Lower lobe of right lung (tissue), 2 donors: ENCODE results near the gene RTN4. TPM values are rescaled to one million over a fixed set of nuclear protein-coding genes. Genes with fewer than 3 reads are reported as not detected.

Experiments
- ATAC-seq, 2 donors: fragments of 200-7000 bp; cut with Tn5 transposase; one replicate each; pipeline ENCODE4 v1.9.1; 2020 to 2022; ENCODE audit warnings: mild to moderate bottlenecking in 2 of 2, moderate library complexity in 2 of 2
- DNase-seq: peaks from one replicate; pipeline ENCODE4 v3.0.0-alpha.2; 2020
- H3K27ac ChIP-seq: fragments of 200-600 bp; one replicate; pipeline ENCODE4 v1.8.0; 2022
- H3K27me3 ChIP-seq: fragments of 200-600 bp; one replicate; pipeline ENCODE4 v1.8.0; 2022; ENCODE audit warnings: low read depth
- H3K36me3 ChIP-seq: fragments of 200-600 bp; one replicate; pipeline ENCODE4 v1.8.0; 2022; ENCODE audit warnings: mild to moderate bottlenecking
- H3K4me1 ChIP-seq: fragments of 200-600 bp; one replicate; pipeline ENCODE4 v1.8.0; 2022
- H3K4me3 ChIP-seq: fragments of 200-600 bp; one replicate; pipeline ENCODE4 v1.8.0; 2022; ENCODE audit warnings: mild to moderate bottlenecking
- H3K9me3 ChIP-seq: fragments of 200-600 bp; one replicate; pipeline ENCODE4 v1.8.0; 2022
- intact Hi-C: fragments of 100-400 bp; cut with DNase I; formaldehyde crosslinking; loops from one replicate; pipeline ENCODE4 v1.11.0; 2022
- total RNA-seq: library from RNA; stranded (reverse); fragmentation: NEBNext Ultra II Directional; extraction: Animal tissue kit (Norgen Biotek cat#: 25700); gene quantifications from one replicate; pipeline ENCODE4 v1.2.1, GENCODE V29; 2021
- TF ChIP-seq, protein P1 (sequence below): fragments of 200-600 bp; IDR thresholded peaks from one replicate; pipeline ENCODE4 v1.8.0; 2022; ENCODE audit warnings: antibody characterized with exemption, mild to moderate bottlenecking
- donor health status: DM: no; HTN: yes; CAD: no; lungs with severe emphysema.

RTN4 gene
- total RNA-seq, 1 donor from 2014 or later = 317 TPM

DNA sequence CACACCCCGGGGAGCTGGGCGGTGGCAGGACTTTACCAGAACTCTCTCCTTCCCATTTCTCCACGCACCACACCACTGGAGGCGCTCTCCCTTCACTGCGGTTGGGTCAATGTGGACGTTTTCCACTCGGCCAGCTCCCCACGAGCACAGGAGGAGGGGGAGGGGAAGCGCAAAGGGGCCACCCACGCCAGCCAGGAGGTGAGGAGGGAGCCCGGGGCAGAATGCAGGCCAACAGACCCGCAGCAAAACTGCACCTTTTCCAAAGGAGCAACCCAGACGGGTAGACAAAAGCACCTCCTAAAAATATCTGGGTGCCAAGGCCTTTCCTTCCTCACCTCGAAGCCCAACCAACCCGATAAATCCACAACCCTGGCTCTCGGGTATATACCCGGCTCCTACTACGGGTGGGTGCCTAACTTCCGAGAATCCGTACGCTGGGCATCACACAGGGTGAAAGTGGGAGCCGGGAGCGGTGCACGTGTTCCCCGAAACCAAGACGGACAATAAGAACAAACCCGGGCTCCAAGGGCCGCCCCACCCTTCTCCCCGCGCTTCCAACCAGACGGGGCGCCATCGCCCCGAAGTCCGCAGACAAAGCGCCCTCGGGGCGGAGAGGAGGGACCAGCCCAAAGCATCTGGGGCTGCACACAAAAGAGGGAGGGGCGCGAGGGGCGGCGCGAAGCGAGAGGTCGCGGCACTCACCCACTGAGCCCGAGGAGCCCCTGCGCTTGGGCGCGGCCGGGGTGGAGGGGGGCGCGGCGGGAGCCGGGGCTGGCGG is 1.0 kb downstream of the RTN4 start:
- Histone ChIP-seq H3K36me3 (no peaks in the 10 kb centered on the region), H3K27me3 (no peaks in the 10 kb centered on the region), H3K9me3 (no peaks in the 10 kb centered on the region), H3K4me1 (peaks cover 55% of the 10 kb centered on the region), H3K4me3 (peak overlapping the region; percentile 96), H3K27ac (peak overlapping the region; percentile 98)
- intact Hi-C loops = no loop called here
- DNase-seq = peak; percentile 91
- ATAC-seq = peak; percentile 71 to 75
- TF ChIP-seq, protein P1, sequence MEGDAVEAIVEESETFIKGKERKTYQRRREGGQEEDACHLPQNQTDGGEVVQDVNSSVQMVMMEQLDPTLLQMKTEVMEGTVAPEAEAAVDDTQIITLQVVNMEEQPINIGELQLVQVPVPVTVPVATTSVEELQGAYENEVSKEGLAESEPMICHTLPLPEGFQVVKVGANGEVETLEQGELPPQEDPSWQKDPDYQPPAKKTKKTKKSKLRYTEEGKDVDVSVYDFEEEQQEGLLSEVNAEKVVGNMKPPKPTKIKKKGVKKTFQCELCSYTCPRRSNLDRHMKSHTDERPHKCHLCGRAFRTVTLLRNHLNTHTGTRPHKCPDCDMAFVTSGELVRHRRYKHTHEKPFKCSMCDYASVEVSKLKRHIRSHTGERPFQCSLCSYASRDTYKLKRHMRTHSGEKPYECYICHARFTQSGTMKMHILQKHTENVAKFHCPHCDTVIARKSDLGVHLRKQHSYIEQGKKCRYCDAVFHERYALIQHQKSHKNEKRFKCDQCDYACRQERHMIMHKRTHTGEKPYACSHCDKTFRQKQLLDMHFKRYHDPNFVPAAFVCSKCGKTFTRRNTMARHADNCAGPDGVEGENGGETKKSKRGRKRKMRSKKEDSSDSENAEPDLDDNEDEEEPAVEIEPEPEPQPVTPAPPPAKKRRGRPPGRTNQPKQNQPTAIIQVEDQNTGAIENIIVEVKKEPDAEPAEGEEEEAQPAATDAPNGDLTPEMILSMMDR = peak; percentile 57

DNA sequence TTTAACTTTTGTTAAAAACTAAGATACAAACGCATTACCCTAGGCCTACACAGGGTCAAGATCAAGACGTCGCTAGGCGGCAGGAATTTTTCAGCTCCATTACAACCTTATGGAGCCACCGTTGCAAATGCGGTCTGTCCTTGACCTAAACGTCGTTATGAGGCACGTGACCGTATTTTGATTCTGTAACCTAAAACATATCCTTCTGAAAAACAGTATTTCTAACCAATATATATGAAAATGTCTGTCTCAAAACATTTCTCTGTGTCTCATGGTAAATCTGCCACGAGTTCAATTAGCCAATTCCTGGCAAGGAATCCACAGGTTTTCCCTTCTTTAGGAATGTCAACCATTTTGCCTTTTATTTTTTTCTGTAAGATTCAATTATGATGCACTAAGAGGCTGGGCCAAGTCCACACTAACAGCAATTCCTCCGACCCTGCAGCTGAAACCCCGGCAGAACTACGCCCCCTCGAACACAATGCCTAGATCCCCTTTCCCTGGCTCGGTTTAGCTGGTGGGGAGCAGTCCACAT is 1.7 kb downstream of the RTN4 start:
- DNase-seq (no peak), ATAC-seq (no peak)
- TF ChIP-seq, protein P1 = no peak
- Histone ChIP-seq H3K4me1 (peaks cover 60% of the 10 kb centered on the region), H3K4me3 (peak overlapping the region; percentile 96), H3K27me3 (no peaks in the 10 kb centered on the region), H3K36me3 (no peaks in the 10 kb centered on the region), H3K27ac (peak overlapping the region; percentile 98), H3K9me3 (no peaks in the 10 kb centered on the region)
- intact Hi-C loops = no loop called here

DNA sequence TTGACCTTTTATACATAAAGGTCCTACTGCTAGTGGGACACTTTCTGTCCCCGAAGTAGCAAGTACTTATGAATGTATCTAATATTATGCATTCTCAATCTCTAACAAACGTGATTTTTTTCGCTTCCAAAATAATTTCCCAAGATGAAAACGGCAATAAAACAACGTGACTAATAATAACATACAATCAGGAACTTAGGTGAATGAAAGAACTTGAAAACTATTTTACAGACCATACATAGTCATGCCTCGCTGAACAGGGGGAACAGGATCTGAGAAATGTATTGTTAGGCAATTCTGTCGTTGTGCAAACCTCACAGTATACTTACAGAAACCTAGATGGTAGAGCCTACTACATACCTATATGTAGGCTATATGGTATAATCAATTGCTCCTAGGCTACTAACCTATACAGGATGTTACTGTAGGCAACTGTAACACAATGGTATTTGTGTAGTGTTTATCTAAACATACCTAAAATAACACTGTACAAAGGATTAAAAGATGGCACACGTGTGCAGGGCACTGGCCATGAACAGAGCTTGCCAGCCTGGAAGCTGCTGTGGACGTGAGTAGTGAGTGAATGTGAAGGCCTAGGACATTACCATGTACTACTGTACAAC is 2.5 kb downstream of the RTN4 start:
- peaks cover 63% of the 10 kb centered on the region for H3K4me1 ChIP-seq
- H3K27ac ChIP-seq = peak overlapping the region; percentile 98
- H3K9me3 ChIP-seq = no peaks in the 10 kb centered on the region
- H3K36me3 ChIP-seq = no peaks in the 10 kb centered on the region
- no peak for ATAC-seq
- peak overlapping the region; percentile 96 for H3K4me3 ChIP-seq
- no peak for DNase-seq
- H3K27me3 ChIP-seq = no peaks in the 10 kb centered on the region
- TF ChIP-seq, protein P1 = no peak
- intact Hi-C loops = no loop called here

DNA sequence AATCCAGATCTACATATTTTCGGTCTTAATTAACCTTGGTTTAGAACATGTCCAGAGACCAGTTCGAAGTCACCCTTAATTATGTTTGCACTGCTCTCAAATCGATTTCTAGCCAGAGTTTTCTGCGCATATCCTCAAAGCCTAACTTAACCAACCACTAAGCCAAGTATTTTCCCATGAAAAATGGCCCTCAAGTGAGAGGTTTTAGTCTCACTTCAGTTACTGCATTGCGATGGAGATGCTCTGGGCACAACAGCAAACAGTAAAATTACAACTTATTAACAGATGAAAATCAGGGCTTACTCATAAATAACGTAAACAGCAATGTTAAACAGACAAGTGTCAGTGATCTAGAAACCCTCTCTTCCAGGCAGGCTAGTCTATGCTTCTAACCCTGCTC is 4.5 kb downstream of the RTN4 start:
- no peak for DNase-seq
- Histone ChIP-seq H3K27me3 (no peaks in the 10 kb centered on the region), H3K4me1 (peaks cover 59% of the 10 kb centered on the region), H3K9me3 (no peaks in the 10 kb centered on the region), H3K36me3 (no peaks in the 10 kb centered on the region), H3K4me3 (peak overlapping the region; percentile 96), H3K27ac (no peak overlapping the region)
- TF ChIP-seq, protein P1 = no peak
- ATAC-seq = no peak
- intact Hi-C loops = no loop called here

DNA sequence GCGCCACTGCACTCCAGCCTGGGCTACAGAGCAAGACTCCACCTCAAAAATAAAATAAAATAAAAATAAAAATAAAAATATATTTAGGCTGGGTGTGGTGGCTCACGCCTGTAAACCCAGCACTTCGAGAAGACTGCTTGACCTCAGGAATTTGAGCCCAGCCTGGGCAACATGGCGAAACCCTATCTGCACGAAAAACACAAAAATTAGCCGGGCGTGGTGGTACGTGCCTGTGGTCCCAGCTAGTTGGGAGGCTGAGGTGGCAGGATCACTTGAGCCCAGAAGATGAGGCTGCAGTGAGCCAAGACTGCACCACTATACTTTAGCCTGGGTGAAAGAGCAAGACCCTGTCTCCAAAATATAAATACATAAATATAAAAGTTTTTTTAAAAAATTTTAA is 6.4 kb downstream of the RTN4 start:
- ATAC-seq = no peak
- TF ChIP-seq, protein P1 = no peak
- Histone ChIP-seq H3K9me3 (no peaks in the 10 kb centered on the region), H3K4me3 (no peak overlapping the region), H3K27me3 (no peaks in the 10 kb centered on the region), H3K36me3 (no peaks in the 10 kb centered on the region), H3K4me1 (peaks cover 63% of the 10 kb centered on the region), H3K27ac (no peak overlapping the region)
- intact Hi-C loops = no loop called here
- no peak for DNase-seq
